CD4-positive, alpha-beta T cell (primary cell): ENCODE data around the gene TSEN2. TPM values are rescaled to one million over a fixed set of nuclear protein-coding genes. Genes with fewer than 3 reads are reported as not detected.
"Not testable (repeated sequence)": the region's sequence is repeated elsewhere in the genome, so short reads cannot be mapped to it uniquely, and the experiment has no call there.

Experiments used
- ATAC-seq: fragments of 200-7000 bp; cut with Tn5 transposase; one replicate; pipeline ENCODE4 v1.10.0; 2022; ENCODE audit warnings: mild to moderate bottlenecking; ENCODE audit not compliant: poor library complexity
- CTCF ChIA-PET: fragments of 350-600 bp; sonication (Branson Sonifier 250); formaldehyde crosslinking; loops from one replicate; lab custom pipeline; 2021; ENCODE audit warnings: antibody characterized with exemption, inconsistent platforms; lab: Charles Lee
- POLR2A ChIA-PET: fragments of 350-600 bp; sonication (Branson Sonifier 250); formaldehyde crosslinking; loops from one replicate; lab custom pipeline; 2021; ENCODE audit warnings: antibody characterized with exemption, inconsistent platforms; lab: Charles Lee
- DNase-seq, 14 experiments: peaks; one replicate each; pipeline ENCODE4 v3.0.0-alpha.2; 2013 to 2020; ENCODE audit warnings: mixed read lengths in 2 of 14
- H3K27ac ChIP-seq, 2 donors: one replicate each; pipeline versions ENCODE4 v1.5.1 to v1.7.0; 2013; ENCODE audit warnings: low read length in 2 of 2, low read depth in 1 of 2, mild to moderate bottlenecking in 1 of 2
- H3K27me3 ChIP-seq, 2 experiments: 1 replicate in 1 of 2; 2 replicates in 1 of 2; pipeline versions ENCODE4 v1.6.1 to v1.7.0; 2013; ENCODE audit warnings: low read length in 2 of 2, control low read depth in 1 of 2, mild to moderate bottlenecking in 1 of 2, moderate library complexity in 1 of 2; ENCODE audit not compliant: insufficient read depth in 2 of 2, control insufficient read depth in 1 of 2
- H3K36me3 ChIP-seq: one replicate; pipeline ENCODE4 v1.6.1; 2013; ENCODE audit warnings: low read length, control low read depth; ENCODE audit not compliant: insufficient read depth
- H3K4me1 ChIP-seq: one replicate; pipeline ENCODE4 v1.6.1; 2013; ENCODE audit warnings: low read length, control low read depth; ENCODE audit not compliant: insufficient read depth
- H3K4me3 ChIP-seq: one replicate; pipeline ENCODE4 v1.5.1; 2013; ENCODE audit warnings: mild to moderate bottlenecking, low read length, moderate library complexity
- H3K9me3 ChIP-seq, 2 experiments: 1 replicate in 1 of 2; 2 replicates in 1 of 2; pipeline versions ENCODE4 v1.6.1 to v1.7.0; 2013; ENCODE audit warnings: low read length in 2 of 2, mild to moderate bottlenecking in 2 of 2, control low read depth in 1 of 2, moderate library complexity in 1 of 2; ENCODE audit not compliant: control insufficient read depth in 1 of 2, insufficient read depth in 1 of 2
- H3K27ac Mint-ChIP-seq: one replicate; pipeline ENCODE4 v1.8.0; 2020; ENCODE audit warnings: mixed read lengths
- H3K27me3 Mint-ChIP-seq: one replicate; pipeline ENCODE4 v1.8.0; 2021; ENCODE audit warnings: mixed read lengths
- H3K36me3 Mint-ChIP-seq: one replicate; pipeline ENCODE4 v1.8.0; 2021; ENCODE audit warnings: low read depth, mixed read lengths
- H3K4me1 Mint-ChIP-seq: one replicate; pipeline ENCODE4 v1.8.0; 2021; ENCODE audit warnings: low read depth, mixed read lengths
- H3K4me3 Mint-ChIP-seq: one replicate; pipeline ENCODE4 v1.8.0; 2020; ENCODE audit warnings: mild to moderate bottlenecking, mixed read lengths
- H3K9me3 Mint-ChIP-seq: one replicate; pipeline ENCODE4 v1.8.0; 2020; ENCODE audit warnings: mixed read lengths
- CTCF ChIP-seq: fragments of 200-600 bp; IDR thresholded peaks from one replicate; pipeline ENCODE4 v1.8.0; 2022; ENCODE audit warnings: antibody characterized with exemption, mild to moderate bottlenecking
- intact Hi-C, 2 experiments: fragments of 100-400 bp; cut with DNase I in 1 of 2; cut with micrococcal nuclease in 1 of 2; formaldehyde crosslinking; loops; one replicate each; pipeline versions ENCODE4 v1.15.1 to v1.9.0; 2023 to 2025; cut with DNase I, micrococcal nuclease
- total RNA-seq, 174 experiments: library from RNA in 2 of 174; stranded (reverse) in 2 of 174; gene quantifications; one replicate each; pipeline ENCODE4 v1.2.3 and lab custom pipeline; 2021 to 2026

Gene TSEN2
- total RNA-seq, 2 experiments from 2014 or later, result 8.0 to 8.2 TPM

GRCh38 chr3:12447075-12447474 is 37.2 kb upstream of the TSEN2 start:
- H3K27ac ChIP-seq, result no peak overlapping the region
- TF ChIP-seq CTCF, result no peak
- Mint-ChIP-seq H3K27ac (no peak overlapping the region), H3K9me3 (no peaks in the 10 kb centered on the region), H3K27me3 (no peaks in the 10 kb centered on the region), H3K4me3 (no peak overlapping the region), H3K4me1 (no peaks in the 10 kb centered on the region), H3K36me3 (no peaks in the 10 kb centered on the region)
- no peak for ATAC-seq
- no peaks in the 10 kb centered on the region for H3K4me1 ChIP-seq
- no peak overlapping the region for H3K4me3 ChIP-seq
- no peak for DNase-seq
- no peaks in the 10 kb centered on the region for H3K36me3 ChIP-seq
- peaks cover 0 to 5% of the 10 kb centered on the region in 2 experiments for H3K9me3 ChIP-seq
- intact Hi-C loops, result loop anchor here in 1 of 2 experiments (5.0 kb wide), 1 partner anchor 135 kb away; no protein-coding TSS in a partner anchor
- POLR2A ChIA-PET, result no interaction called here
- CTCF ChIA-PET, result no interaction called here
- H3K27me3 ChIP-seq, result no peaks in the 10 kb centered on the region

GRCh38 chr3:12448404-12449202 is 35.7 kb upstream of the TSEN2 start:
- H3K9me3 ChIP-seq, H3K27ac ChIP-seq, H3K4me3 ChIP-seq, ATAC-seq, H3K4me1 ChIP-seq, H3K36me3 Mint-ChIP-seq, POLR2A ChIA-PET, H3K4me1 Mint-ChIP-seq, CTCF ChIA-PET, H3K27ac Mint-ChIP-seq, H3K27me3 ChIP-seq, H3K9me3 Mint-ChIP-seq, H3K36me3 ChIP-seq, H3K4me3 Mint-ChIP-seq, H3K27me3 Mint-ChIP-seq, DNase-seq: not testable (repeated sequence)
- intact Hi-C loops, result loop anchor here in 1 of 2 experiments (5.0 kb wide), 1 partner anchor 136 kb away; no protein-coding TSS in a partner anchor

GRCh38 chr3:12449889-12450682 is 34.2 kb upstream of the TSEN2 start:
- Mint-ChIP-seq H3K4me1 (no peaks in the 10 kb centered on the region), H3K36me3 (no peaks in the 10 kb centered on the region), H3K27me3 (no peaks in the 10 kb centered on the region), H3K4me3 (no peak overlapping the region), H3K27ac (no peak overlapping the region), H3K9me3 (no peaks in the 10 kb centered on the region)
- Histone ChIP-seq H3K4me3 (no peak overlapping the region), H3K36me3 (no peaks in the 10 kb centered on the region), H3K4me1 (no peaks in the 10 kb centered on the region), H3K9me3 (peaks cover 0 to 5% of the 10 kb centered on the region in 2 experiments), H3K27me3 (no peaks in the 10 kb centered on the region), H3K27ac (no peak overlapping the region)
- DNase-seq (no peak), ATAC-seq (no peak)
- no peak for TF ChIP-seq CTCF
- POLR2A ChIA-PET, result no interaction called here
- CTCF ChIA-PET, result no interaction called here
- intact Hi-C loops, result loop anchor here in 1 of 2 experiments (5.0 kb wide), 1 partner anchor 138 kb away; no protein-coding TSS in a partner anchor
